HepG2 (cell line): Measurements from ENCODE around the gene ANKRA2. TPM values are rescaled to one million over a fixed set of nuclear protein-coding genes. Genes with fewer than 3 reads are reported as not detected.

Source experiments
- ATAC-seq: fragments of 200-7000 bp; cut with Tn5 transposase; 3 replicates; pipeline ENCODE4 v1.9.1; 2020; ENCODE audit warnings: mild to moderate bottlenecking, moderate library complexity
- BruUV-seq: library from RNA; stranded (reverse); fragments of 400-500 nt; replicated peaks from 2 replicates; lab custom pipeline; 2021; lab: Mats Ljungman, UMichigan
- CTCF ChIA-PET: fragments of 300-600 bp; formaldehyde crosslinking; extraction: SDS; loops from one replicate; lab custom pipeline; 2021; ENCODE audit warnings: low total read pairs, inconsistent platforms, low intra/inter-chr PET ratio; lab: Yijun Ruan, JAX
- POLR2A ChIA-PET: fragments of 350-600 bp; sonication (Branson Sonifier 250); formaldehyde crosslinking; loops from one replicate; lab custom pipeline; 2020; ENCODE audit warnings: antibody characterized with exemption, inconsistent platforms; lab: Yijun Ruan, JAX
- DNase-seq: peaks from one replicate; pipeline ENCODE4 v3.0.0-alpha.2; 2015; ENCODE audit warnings: low spot score
- FAIRE-seq: peaks from 3 replicates; lab custom pipeline; 2011; peaks lifted over from hg19 to GRCh38; lab: Jason Lieb, UNC
- H2AFZ ChIP-seq: one replicate; pipeline ENCODE4 v1.6.1; 2011; ENCODE audit warnings: low read length, inconsistent platforms
- H3K27ac ChIP-seq: fragments of 300-600 bp; 3 replicates; pipeline ENCODE4 v1.8.0; 2011; ENCODE audit warnings: mixed run types, mild to moderate bottlenecking, mixed read lengths, low read length, inconsistent platforms; ENCODE audit not compliant: insufficient read depth; ENCODE audit errors: extremely low read length
- H3K27me3 ChIP-seq, 2 experiments: fragments of 200-600 bp in 1 of 2; 2 replicates in 1 of 2; 3 replicates in 1 of 2; pipeline versions ENCODE4 v1.6.0 to v1.8.0; 2011; ENCODE audit warnings: low read length in 2 of 2, mild to moderate bottlenecking in 2 of 2, moderate library complexity in 2 of 2, inconsistent platforms in 1 of 2; ENCODE audit not compliant: insufficient read depth in 2 of 2, control insufficient read depth in 1 of 2
- H3K36me3 ChIP-seq, 2 experiments: fragments of 200-600 bp in 1 of 2; replicated peaks in 1 of 2; 2 replicates in 1 of 2; 3 replicates in 1 of 2; pipeline versions ENCODE4 v1.5.1 to v1.8.0; 2011; ENCODE audit warnings: low read length in 2 of 2, inconsistent platforms in 1 of 2; ENCODE audit not compliant: insufficient read depth in 2 of 2, control insufficient read depth in 1 of 2
- H3K4me1 ChIP-seq: 2 replicates; pipeline ENCODE4 v1.5.1; 2012; ENCODE audit warnings: low read length, inconsistent platforms; ENCODE audit not compliant: insufficient read depth
- H3K4me2 ChIP-seq: 2 replicates; pipeline ENCODE4 v1.6.0; 2011; ENCODE audit warnings: low read depth, low read length, inconsistent platforms
- H3K4me3 ChIP-seq, 3 experiments: fragments of 200-600 bp in 1 of 3; sonication (generic), shearing (Covaris generic) in 1 of 3; replicated peaks in 1 of 3; 2 replicates each; pipeline ENCODE4 v1.5.1; 2011 to 2016; ENCODE audit warnings: low read length in 3 of 3, inconsistent platforms in 2 of 3, low read depth in 2 of 3, mild to moderate bottlenecking in 2 of 3, control low read depth in 1 of 3, mixed read lengths in 1 of 3; ENCODE audit not compliant: insufficient read depth in 1 of 3
- H3K79me2 ChIP-seq: one replicate; pipeline ENCODE4 v1.6.1; 2011; ENCODE audit warnings: low read length, inconsistent platforms; ENCODE audit not compliant: insufficient read depth
- H3K9ac ChIP-seq: 2 replicates; pipeline ENCODE4 v1.6.0; 2011; ENCODE audit warnings: mild to moderate bottlenecking, low read depth, low read length, inconsistent platforms; ENCODE audit not compliant: insufficient read depth
- H3K9me3 ChIP-seq: 2 replicates; pipeline ENCODE4 v1.5.1; 2012; ENCODE audit warnings: mild to moderate bottlenecking, low read length
- H4K20me1 ChIP-seq: 2 replicates; pipeline ENCODE4 v1.6.0; 2011; ENCODE audit warnings: inconsistent platforms, mild to moderate bottlenecking, low read length, moderate library complexity; ENCODE audit not compliant: insufficient read depth
- CHD4 ChIP-seq: fragments of 200-600 bp; sonication (generic); IDR thresholded peaks from 2 replicates; pipeline ENCODE4 v1.7.0; 2017; ENCODE audit warnings: mild to moderate bottlenecking, low read length, borderline replicate concordance
- GZF1 ChIP-seq: sonication (generic); formaldehyde crosslinking; IDR thresholded peaks from 2 replicates; pipeline ENCODE4 v1.5.1; 2020; ENCODE audit warnings: mild to moderate bottlenecking, missing genetic modification reagents
- MXD4 ChIP-seq: IDR thresholded peaks from 2 replicates; pipeline ENCODE4 v1.6.1; 2016; ENCODE audit warnings: mild to moderate bottlenecking, missing biosample characterization, missing genetic modification reagents
- STAG1 ChIP-seq: sonication (generic); formaldehyde crosslinking; IDR thresholded peaks from 2 replicates; pipeline ENCODE4 v1.4.0; 2020; ENCODE audit warnings: missing genetic modification reagents
- ZBTB7B ChIP-seq: sonication (generic); formaldehyde crosslinking; IDR thresholded peaks from 2 replicates; pipeline ENCODE4 v1.4.0; 2020; ENCODE audit warnings: missing genetic modification reagents
- ZFYVE20 ChIP-seq: sonication (generic); formaldehyde crosslinking; IDR thresholded peaks from 2 replicates; pipeline ENCODE4 v1.8.0; 2023; ENCODE audit warnings: low read depth, mild to moderate bottlenecking, moderate library complexity, missing genetic modification reagents, borderline replicate concordance
- ZNF441 ChIP-seq: sonication (generic); formaldehyde crosslinking; IDR thresholded peaks from 2 replicates; pipeline ENCODE4 v1.7.0; 2021; ENCODE audit warnings: missing genetic modification reagents, borderline replicate concordance
- ZNF557 ChIP-seq: sonication (generic); formaldehyde crosslinking; IDR thresholded peaks from 2 replicates; pipeline ENCODE4 v1.4.0; 2020; ENCODE audit warnings: missing genetic modification reagents
- ZNF615 ChIP-seq: sonication (generic); formaldehyde crosslinking; IDR thresholded peaks from 2 replicates; pipeline ENCODE4 v1.5.0; 2020; ENCODE audit warnings: mild to moderate bottlenecking, missing genetic modification reagents, borderline replicate concordance
- WGBS: methylation state at CpG from one replicate; pipeline ENCODE4 v1.1.6; 2017; ENCODE audit warnings: low lambda C conversion rate; 5-methylcytosine and 5-hydroxymethylcytosine counted together
- in situ Hi-C: cut with HindIII; loops from 2 replicates; pipeline ENCODE4 v1.10.0; 2017; ENCODE audit warnings: low pct_unique_long_range_greater_than_20kb; ENCODE audit not compliant: extremely low pct_ligation_motif_present
- intact Hi-C: fragments of 100-400 bp; cut with micrococcal nuclease; formaldehyde crosslinking; loops from one replicate; pipeline ENCODE4 v1.10.0; 2022; ENCODE audit not compliant: unreplicated experiment
- polyA plus RNA-seq, 8 experiments: library from polyadenylated mRNA; depleted of rRNA in 3 of 8; stranded (reverse) in 7 of 8; unstranded in 1 of 8; fragments of >200 nt; fragmentation: Illumina TruSeq in 4 of 8; extraction: Trizol in 4 of 8; gene quantifications; 2 replicates each; pipeline versions ENCODE4 v1.2.1 to v1.2.3, GENCODE V29; 2011 to 2016; ENCODE audit warnings: low read depth in 4 of 8, missing spikeins in 1 of 8, mixed read lengths in 1 of 8; ENCODE audit not compliant: insufficient read depth in 1 of 8
- total RNA-seq, 5 experiments: library from RNA; depleted of rRNA; stranded (reverse); fragments of >200 nt; fragmentation: Illumina TruSeq; extraction: Trizol; gene quantifications; 2 replicates each; pipeline ENCODE4 v1.2.3, GENCODE V29; 2016; ENCODE audit warnings: low read depth in 1 of 5

ANKRA2 gene
- total and polyA plus RNA-seq, 2 of the 13 experiments (the other 11 are each of a cell fraction or from before 2014, with no cell fraction given) = 23.6 to 33.6 TPM

DNA sequence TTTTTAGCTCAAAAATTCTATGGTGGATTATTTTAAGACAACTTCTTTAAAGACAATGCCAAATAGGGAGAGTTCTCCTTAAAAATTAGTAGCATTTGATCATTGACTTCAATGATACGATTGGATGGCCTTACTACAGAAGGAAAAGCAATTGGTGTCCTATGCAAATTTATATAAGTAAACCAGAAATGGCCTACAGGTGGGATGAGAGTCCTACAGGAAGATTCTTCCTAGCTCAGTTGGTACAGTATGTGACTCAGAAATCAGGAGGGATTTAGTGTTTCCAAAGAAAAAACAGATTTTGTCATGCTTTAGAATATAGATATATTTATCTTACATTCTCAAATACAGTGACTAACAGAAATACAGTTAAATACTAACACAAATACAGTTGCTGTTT is 6.5 kb downstream of the ANKRA2 start:
- Histone ChIP-seq H3K79me2 (peaks cover 7% of the 10 kb centered on the region), H3K36me3 (peaks cover 5 to 9% of the 10 kb centered on the region in 2 experiments), H3K27ac (no peak overlapping the region), H3K4me3 (no peak overlapping the region), H3K4me2 (no peak overlapping the region), H2AFZ (no peak overlapping the region), H3K27me3 (no peaks in the 10 kb centered on the region), H3K9ac (no peak overlapping the region), H3K9me3 (no peaks in the 10 kb centered on the region), H3K4me1 (peaks cover 10% of the 10 kb centered on the region), H4K20me1 (no peaks in the 10 kb centered on the region)
- ChIA-PET POLR2A (interaction anchor here (1.2 kb wide), 1 partner anchor 17 kb away, joined by 4 read pairs; no protein-coding TSS in a partner anchor), CTCF (interaction anchor here (1.3 kb wide), 1 partner anchor 39 kb away, joined by 5 read pairs; no protein-coding TSS in a partner anchor)
- in situ Hi-C loops = no loop called here
- peak; percentile 36 for DNase-seq
- TF ChIP-seq CHD4 (no peak), MXD4 (CRISPR knock-in tag) (no peak), ZNF441 (no peak), STAG1 (CRISPR knock-in tag) (peak; percentile 31), GZF1 (no peak)
- no TSS peak for BruUV-seq
- FAIRE-seq = no peak
- peak; percentile 66 for ATAC-seq
- intact Hi-C loops = no loop called here
- 61% methylated on average over 1 of the region's 1 CpG for WGBS

DNA sequence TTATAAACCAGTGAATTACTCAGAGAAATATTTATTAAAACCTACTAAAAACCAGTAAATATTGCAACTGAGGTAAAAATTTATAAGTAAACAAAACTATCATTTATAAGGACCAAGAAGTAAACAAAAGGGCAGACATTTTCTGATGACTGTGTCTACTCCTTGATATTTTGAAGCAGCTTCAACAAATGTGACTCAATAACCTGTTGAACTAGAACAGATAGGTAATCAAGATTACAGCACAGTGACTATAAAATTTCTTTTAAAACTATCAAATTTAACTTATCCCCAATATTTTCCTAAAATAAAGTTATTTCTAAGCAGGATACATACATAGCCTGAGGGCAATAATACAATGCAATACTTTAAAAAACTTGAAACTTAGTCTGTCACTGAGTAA is 12.8 kb downstream of the ANKRA2 start:
- no peak overlapping the region for H3K4me2 ChIP-seq
- FAIRE-seq (no peak), DNase-seq (no peak), ATAC-seq (no peak)
- no peaks in the 10 kb centered on the region for H4K20me1 ChIP-seq
- no peak overlapping the region for H3K27ac ChIP-seq
- no peak overlapping the region for H3K4me3 ChIP-seq
- ChIA-PET CTCF (no interaction called here), POLR2A (no interaction called here)
- peaks cover 9% of the 10 kb centered on the region; the same call in 1 of the 2 replicates for H3K4me1 ChIP-seq
- no peak for TF ChIP-seq ZBTB7B (CRISPR knock-in tag)
- TF ChIP-seq ZFYVE20 (CRISPR knock-in tag) = no peak
- TF ChIP-seq ZNF557 (CRISPR knock-in tag) = no peak
- TF ChIP-seq ZNF615 (CRISPR knock-in tag) = no peak
- no peak overlapping the region for H2AFZ ChIP-seq
- peaks cover 4 to 8% of the 10 kb centered on the region in 2 experiments; a peak in 4 of 5 replicates for H3K36me3 ChIP-seq
- no peaks in the 10 kb centered on the region for H3K27me3 ChIP-seq
- intact Hi-C loops (no loop called here), in situ Hi-C loops (no loop called here)
- no peak overlapping the region for H3K9ac ChIP-seq
- no peaks in the 10 kb centered on the region for H3K9me3 ChIP-seq
- H3K79me2 ChIP-seq = no peaks in the 10 kb centered on the region
- BruUV-seq = no TSS peak
